Large intestine (tissue), 3 donors: ENCODE measurements around the gene PIBF1. TPM values are rescaled to one million over a fixed set of nuclear protein-coding genes. Genes with fewer than 3 reads are reported as not detected.
A peak's percentile ranks its signal among the peaks of the same experiment; 100 is the strongest.
"Not testable (repeated sequence)": the region's sequence is repeated elsewhere in the genome, so short reads cannot be mapped to it uniquely, and the experiment has no call there.

Experiments used
- DNase-seq, 2 donors: peaks; one replicate each; pipeline versions ENCODE4 v3.0.0 to v3.0.0-alpha.2; 2013
- H3K27ac ChIP-seq: one replicate; pipeline ENCODE4 v1.5.1; 2013; ENCODE audit warnings: low read length
- H3K27me3 ChIP-seq: 2 replicates; pipeline ENCODE4 v1.6.1; 2013; ENCODE audit warnings: low read length; ENCODE audit not compliant: control insufficient read depth, insufficient read depth
- H3K36me3 ChIP-seq: 2 replicates; pipeline ENCODE4 v1.6.1; 2013; ENCODE audit warnings: low read length; ENCODE audit not compliant: control insufficient read depth, insufficient read depth
- H3K4me1 ChIP-seq: one replicate; pipeline ENCODE4 v1.6.1; 2013; ENCODE audit warnings: low read length; ENCODE audit not compliant: control insufficient read depth, insufficient read depth
- H3K4me3 ChIP-seq: one replicate; pipeline ENCODE4 v1.5.1; 2013; ENCODE audit warnings: low read length
- H3K9me3 ChIP-seq: one replicate; pipeline ENCODE4 v1.6.1; 2013; ENCODE audit warnings: mild to moderate bottlenecking, low read depth, low read length, moderate library complexity; ENCODE audit not compliant: control insufficient read depth
- WGBS: methylation state at CpG from one replicate; pipeline ENCODE4 v1.1.5; 2013; ENCODE audit warnings: low lambda C conversion rate; ENCODE audit not compliant: insufficient coverage; 5-methylcytosine and 5-hydroxymethylcytosine counted together
- polyA plus RNA-seq: library from polyadenylated mRNA; unstranded; fragments of 120-200 nt; gene quantifications from one replicate; pipeline ENCODE4 v1.2.1, GENCODE V29; 2013

Gene PIBF1
- polyA plus RNA-seq, 1 donor, result 18.4 TPM

DNA sequence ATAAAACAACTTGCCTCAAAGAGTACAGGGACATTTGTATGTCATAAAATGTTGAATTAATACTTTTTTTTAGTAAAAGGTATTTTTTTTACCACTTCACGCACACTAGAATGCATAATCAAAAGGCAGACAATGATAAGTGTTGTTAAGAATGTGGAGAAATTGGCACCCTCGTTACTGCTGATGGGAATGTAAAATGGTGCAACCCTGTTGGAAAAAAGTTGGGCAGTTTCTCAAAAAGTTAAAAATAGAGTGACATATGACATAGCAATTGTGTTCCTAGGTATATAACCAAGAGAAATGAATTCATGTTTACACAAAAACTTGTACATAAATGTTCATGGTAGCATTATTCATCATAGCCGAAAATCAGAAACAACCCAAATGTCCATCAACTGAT, 109.5 kb downstream of the PIBF1 start:
- Histone ChIP-seq H3K4me1 (no peaks in the 10 kb centered on the region), H3K27ac (no peak overlapping the region), H3K9me3 (peaks cover 4% of the 10 kb centered on the region), H3K4me3 (no peak overlapping the region), H3K27me3 (no peaks in the 10 kb centered on the region), H3K36me3 (peaks cover 12% of the 10 kb centered on the region)
- WGBS, result no CpG with 5 or more reads among the region's 3 CpGs
- no peak for DNase-seq

DNA sequence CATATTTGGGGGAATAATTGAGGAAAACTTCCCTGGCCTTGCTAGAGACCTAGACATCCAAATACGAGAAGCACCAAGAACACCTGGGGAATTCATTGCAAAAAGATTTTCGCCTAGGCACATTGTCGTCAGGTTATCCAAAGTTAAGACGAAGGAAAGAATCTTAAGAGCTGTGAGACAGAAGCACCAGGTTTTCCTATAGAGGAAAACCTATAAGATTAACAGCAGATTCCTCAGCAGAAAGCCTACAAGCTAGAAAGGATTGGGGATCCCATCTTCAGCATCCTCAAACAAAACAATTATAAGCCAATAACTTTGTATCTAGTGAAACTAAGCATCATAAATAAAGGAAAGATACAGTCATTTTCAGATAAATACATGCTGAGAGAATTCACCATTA, 114.9 kb downstream of the PIBF1 start:
- WGBS, result 80% methylated on average over 1 of the region's 4 CpGs
- Histone ChIP-seq H3K9me3 (peaks cover 8% of the 10 kb centered on the region), H3K27me3 (no peaks in the 10 kb centered on the region), H3K4me3 (no peak overlapping the region), H3K4me1 (no peaks in the 10 kb centered on the region), H3K27ac (no peak overlapping the region), H3K36me3 (peaks cover 12% of the 10 kb centered on the region)
- no peak for DNase-seq

DNA sequence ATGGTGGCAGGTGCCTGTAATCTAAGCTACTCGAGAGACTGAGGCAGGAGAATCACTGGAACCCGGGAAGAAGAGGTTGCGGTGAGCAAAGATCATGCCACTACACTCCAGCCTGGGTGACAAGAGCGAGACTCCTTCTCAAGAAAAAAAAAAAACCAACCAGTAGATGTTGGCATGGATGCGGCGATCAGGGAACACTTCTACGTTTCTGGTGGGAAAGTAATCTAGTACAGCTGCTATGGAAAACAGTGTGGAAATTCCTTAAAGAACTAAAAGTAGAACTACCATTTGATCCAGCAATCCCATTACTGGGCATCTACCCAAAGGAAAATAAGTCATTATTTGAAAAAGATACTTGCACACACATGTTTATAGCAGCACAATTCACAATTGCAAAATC, 119.6 kb downstream of the PIBF1 start:
- WGBS, result no CpG with 5 or more reads among the region's 7 CpGs
- H3K9me3 ChIP-seq, H3K4me1 ChIP-seq, H3K36me3 ChIP-seq, H3K27ac ChIP-seq, H3K27me3 ChIP-seq, H3K4me3 ChIP-seq, DNase-seq: not testable (repeated sequence)

DNA sequence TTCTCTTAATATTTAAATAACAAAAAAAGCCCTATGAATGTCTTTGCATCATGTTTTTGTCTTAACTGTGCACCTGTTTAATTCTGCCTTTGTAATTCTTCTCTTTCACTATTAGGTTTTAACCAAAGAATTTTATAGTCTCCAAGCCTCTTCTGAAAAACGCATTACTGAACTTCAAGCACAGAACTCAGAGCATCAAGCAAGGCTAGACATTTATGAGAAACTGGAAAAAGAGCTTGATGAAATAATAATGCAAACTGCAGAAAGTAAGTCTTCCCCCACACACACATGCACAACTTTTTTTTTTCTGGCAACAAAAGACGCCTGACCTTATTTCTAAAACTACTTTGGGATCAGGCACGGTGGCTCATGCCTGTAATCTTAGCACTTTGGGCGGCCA, 126.5 kb downstream of the PIBF1 start:
- Histone ChIP-seq H3K4me1 (no peaks in the 10 kb centered on the region), H3K27ac (no peak overlapping the region), H3K27me3 (no peaks in the 10 kb centered on the region), H3K36me3 (peaks cover 13% of the 10 kb centered on the region), H3K4me3 (no peak overlapping the region), H3K9me3 (no peaks in the 10 kb centered on the region)
- DNase-seq, result no peak
- WGBS, result 100% methylated on average over 1 of the region's 4 CpGs

DNA sequence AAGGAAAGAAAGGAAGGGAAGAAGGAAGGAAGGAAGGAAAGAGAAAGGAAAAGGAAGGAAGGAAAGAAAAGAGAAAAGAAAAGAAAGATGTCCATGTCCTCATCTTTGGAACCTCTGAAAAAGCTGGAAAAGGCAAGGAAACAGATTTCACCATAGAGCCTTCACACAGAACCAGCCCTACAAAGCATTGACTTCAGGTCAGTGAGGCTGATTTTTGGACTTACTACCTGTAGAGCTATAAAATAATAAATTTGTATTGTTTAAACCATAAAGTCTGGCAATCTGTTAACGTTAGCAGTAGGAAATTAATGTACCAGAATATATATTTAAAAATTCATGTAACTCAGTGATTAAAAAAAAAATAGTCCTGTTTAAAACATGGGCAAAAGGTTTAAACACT, 130.0 kb downstream of the PIBF1 start:
- no peak overlapping the region for H3K27ac ChIP-seq
- DNase-seq, result peak; percentile 2 to 51
- no peak overlapping the region for H3K4me3 ChIP-seq
- H3K9me3 ChIP-seq, result no peaks in the 10 kb centered on the region
- no peaks in the 10 kb centered on the region for H3K27me3 ChIP-seq
- no peaks in the 10 kb centered on the region for H3K4me1 ChIP-seq
- H3K36me3 ChIP-seq, result peaks cover 15% of the 10 kb centered on the region
- WGBS, result no CpG with 5 or more reads among the region's 1 CpG

DNA sequence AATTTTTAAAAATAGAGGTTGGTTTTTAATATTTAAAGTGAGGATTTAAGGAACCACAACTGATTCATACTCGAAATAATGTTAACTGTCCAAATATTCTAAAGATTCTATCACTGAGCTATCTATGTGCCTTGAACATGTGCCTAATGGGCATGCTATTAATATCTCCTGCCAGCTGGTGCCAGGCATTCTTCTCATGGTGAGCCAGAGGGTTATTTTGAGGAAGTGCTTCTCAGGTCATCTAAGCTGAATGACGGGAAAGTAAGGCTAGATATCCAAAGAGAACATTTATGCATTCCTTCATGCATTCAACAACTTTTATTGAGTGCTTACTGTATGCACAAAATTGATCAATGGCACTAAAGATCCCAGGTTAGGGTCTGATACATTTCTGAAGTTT, 138.2 kb downstream of the PIBF1 start:
- Histone ChIP-seq H3K27me3 (no peaks in the 10 kb centered on the region), H3K36me3 (peaks cover 13% of the 10 kb centered on the region), H3K4me3 (no peak overlapping the region), H3K27ac (no peak overlapping the region), H3K9me3 (no peaks in the 10 kb centered on the region), H3K4me1 (no peaks in the 10 kb centered on the region)
- no peak for DNase-seq
- no CpG with 5 or more reads among the region's 2 CpGs for WGBS

DNA sequence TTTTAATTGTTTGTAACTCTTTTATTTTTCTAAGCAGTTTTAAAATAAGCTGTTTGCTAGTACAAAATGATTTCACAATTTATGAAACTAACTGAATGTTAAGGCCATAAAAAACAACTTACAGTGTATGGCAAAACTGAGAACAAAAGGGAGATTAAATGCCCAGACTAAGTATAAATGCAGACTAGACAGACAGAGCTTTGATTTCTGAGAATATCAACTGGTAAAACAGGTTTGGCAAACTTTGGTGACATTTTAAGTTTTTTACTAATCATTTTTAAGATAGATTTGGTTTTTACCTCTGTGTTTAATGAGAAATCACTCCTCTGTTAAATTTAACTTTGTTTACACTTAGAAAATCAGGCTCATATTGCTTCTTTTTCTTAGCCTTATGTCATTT, 149.4 kb downstream of the PIBF1 start:
- no peak overlapping the region for H3K4me3 ChIP-seq
- H3K4me1 ChIP-seq, result no peaks in the 10 kb centered on the region
- H3K27me3 ChIP-seq, result no peaks in the 10 kb centered on the region
- peaks cover 4% of the 10 kb centered on the region for H3K36me3 ChIP-seq
- H3K9me3 ChIP-seq, result no peaks in the 10 kb centered on the region
- DNase-seq, result no peak
- H3K27ac ChIP-seq, result no peak overlapping the region

DNA sequence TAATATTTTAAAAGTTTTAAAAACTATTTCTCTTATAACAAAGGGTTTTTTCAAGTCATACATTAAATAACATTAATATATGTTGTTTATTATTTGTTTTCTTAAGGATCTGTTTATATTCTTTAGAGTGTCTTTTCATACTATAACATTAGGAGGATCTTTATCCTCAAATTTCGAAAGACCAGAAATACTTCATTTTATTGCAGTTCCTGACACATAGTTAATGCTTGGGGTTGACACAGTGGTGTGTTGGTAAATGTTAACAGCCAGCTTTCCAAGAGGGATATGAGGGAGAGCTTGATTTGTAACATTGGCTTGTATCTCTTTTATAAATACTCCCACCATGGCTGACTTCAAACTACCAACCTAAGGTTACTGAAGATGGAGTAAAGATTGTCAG, 150.3 kb downstream of the PIBF1 start:
- Histone ChIP-seq H3K27ac (no peak overlapping the region), H3K36me3 (peaks cover 4% of the 10 kb centered on the region), H3K4me1 (no peaks in the 10 kb centered on the region), H3K27me3 (no peaks in the 10 kb centered on the region), H3K4me3 (no peak overlapping the region), H3K9me3 (no peaks in the 10 kb centered on the region)
- no CpG with 5 or more reads among the region's 1 CpG for WGBS
- DNase-seq, result no peak

DNA sequence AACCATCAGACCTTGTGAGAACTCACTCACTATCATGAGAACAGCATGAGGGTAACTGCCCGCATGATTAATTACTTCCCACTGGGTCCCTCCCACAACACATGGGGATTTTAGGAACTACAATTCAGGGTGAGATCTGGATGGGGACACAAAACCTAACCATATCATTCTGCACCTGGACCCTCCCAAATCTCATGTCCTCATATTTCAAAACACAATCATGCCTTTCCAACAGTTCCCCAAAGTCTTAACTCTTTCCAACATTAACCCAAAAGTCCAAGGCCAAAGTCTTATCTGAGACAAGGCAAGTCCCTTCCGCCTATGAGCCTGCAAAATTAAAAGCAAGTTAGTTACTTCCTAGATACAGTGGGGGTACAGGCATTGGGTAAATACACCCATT, 164.3 kb downstream of the PIBF1 start:
- WGBS, result no CpG with 5 or more reads among the region's 2 CpGs
- not testable (repeated sequence) for H3K9me3 ChIP-seq, H3K4me3 ChIP-seq, H3K27me3 ChIP-seq, H3K4me1 ChIP-seq, H3K27ac ChIP-seq, DNase-seq, H3K36me3 ChIP-seq

DNA sequence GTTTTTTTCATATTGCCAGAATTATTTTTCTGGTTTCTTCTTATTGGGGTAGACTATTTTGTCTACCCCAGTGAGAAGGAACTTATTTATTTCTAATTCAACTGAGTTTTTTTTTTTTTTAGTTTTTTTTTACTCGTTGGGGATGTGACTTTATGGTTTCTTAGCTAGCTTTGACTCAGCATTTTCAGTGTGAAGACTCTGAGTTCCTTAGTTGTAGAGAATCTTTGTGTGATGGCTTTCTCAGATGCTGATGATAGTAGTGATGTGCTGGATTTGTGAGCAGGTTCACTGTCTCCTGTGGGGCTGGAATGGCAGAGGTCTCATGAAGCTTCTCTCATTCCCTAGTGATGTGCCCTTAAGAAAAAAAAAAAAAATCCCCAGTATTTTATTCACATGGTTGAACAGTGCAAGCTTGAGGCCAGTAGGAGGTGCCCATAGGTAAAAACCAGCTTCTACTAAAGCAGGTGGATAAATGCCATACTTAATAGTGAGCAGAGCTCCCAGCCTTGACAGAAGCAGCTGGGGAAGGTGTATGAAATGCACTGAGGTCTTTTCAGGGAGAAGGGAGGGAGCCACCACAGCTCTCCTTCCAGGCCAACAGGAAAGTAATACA, 170.7 kb downstream of the PIBF1 start:
- H3K9me3 ChIP-seq, result no peaks in the 10 kb centered on the region
- H3K4me3 ChIP-seq, result no peak overlapping the region
- no peaks in the 10 kb centered on the region for H3K27me3 ChIP-seq
- peak; percentile 17 to 45 for DNase-seq
- peaks cover 13% of the 10 kb centered on the region for H3K4me1 ChIP-seq
- WGBS, result no CpG with 5 or more reads among the region's 1 CpG
- peaks cover 6% of the 10 kb centered on the region for H3K36me3 ChIP-seq
- H3K27ac ChIP-seq, result no peak overlapping the region

DNA sequence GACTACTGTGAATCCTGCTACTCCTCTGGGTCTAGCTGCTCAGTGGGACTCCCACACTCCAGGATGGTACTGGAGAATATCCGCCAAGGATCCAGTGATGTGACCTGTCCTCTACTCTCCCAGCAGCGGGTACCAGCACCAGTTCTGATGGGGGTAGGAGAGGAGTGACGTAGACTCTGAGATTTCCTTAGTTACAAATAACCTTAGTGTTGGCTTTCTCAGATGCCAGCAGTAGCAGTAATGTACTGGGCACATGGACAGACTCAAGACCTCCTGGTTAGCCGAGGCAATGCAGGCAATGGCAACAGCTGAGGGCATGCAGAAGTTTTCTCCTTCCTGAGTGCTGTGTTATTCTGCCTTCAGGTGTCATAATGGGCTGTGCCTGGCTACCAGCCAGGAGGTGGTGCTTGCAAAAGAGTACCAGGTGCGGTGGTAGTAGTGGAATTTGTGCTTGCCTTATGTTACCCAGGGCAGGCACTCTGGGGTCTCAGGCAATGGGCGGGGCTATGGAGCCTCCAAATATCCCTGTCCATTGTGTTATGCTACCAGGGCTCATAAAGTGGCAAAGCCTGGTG, 171.5 kb downstream of the PIBF1 start:
- no peaks in the 10 kb centered on the region for H3K27me3 ChIP-seq
- no peaks in the 10 kb centered on the region for H3K9me3 ChIP-seq
- peaks cover 6% of the 10 kb centered on the region for H3K36me3 ChIP-seq
- DNase-seq, result peak; percentile 45 to 81
- H3K4me3 ChIP-seq, result no peak overlapping the region
- H3K27ac ChIP-seq, result no peak overlapping the region
- no CpG with 5 or more reads among the region's 6 CpGs for WGBS
- peaks cover 13% of the 10 kb centered on the region for H3K4me1 ChIP-seq
